PC-3 (cell line): ENCODE results near the gene KLF13.

ENCODE experiments used
- EZH2 ChIP-seq: fragments of 300-600 bp; sonication (generic); IDR thresholded peaks from one replicate; pipeline ENCODE4 v1.6.1; 2017; ENCODE audit warnings: antibody characterized with exemption, mild to moderate bottlenecking, low read length; ENCODE audit not compliant: unreplicated experiment
- TF ChIP-seq, protein P1 (sequence below): fragments of 300-600 bp; sonication (generic); conservative IDR thresholded peaks from 2 replicates; pipeline ENCODE4 v1.5.1; 2017; ENCODE audit warnings: antibody characterized with exemption, low read depth, mild to moderate bottlenecking, low read length

DNA sequence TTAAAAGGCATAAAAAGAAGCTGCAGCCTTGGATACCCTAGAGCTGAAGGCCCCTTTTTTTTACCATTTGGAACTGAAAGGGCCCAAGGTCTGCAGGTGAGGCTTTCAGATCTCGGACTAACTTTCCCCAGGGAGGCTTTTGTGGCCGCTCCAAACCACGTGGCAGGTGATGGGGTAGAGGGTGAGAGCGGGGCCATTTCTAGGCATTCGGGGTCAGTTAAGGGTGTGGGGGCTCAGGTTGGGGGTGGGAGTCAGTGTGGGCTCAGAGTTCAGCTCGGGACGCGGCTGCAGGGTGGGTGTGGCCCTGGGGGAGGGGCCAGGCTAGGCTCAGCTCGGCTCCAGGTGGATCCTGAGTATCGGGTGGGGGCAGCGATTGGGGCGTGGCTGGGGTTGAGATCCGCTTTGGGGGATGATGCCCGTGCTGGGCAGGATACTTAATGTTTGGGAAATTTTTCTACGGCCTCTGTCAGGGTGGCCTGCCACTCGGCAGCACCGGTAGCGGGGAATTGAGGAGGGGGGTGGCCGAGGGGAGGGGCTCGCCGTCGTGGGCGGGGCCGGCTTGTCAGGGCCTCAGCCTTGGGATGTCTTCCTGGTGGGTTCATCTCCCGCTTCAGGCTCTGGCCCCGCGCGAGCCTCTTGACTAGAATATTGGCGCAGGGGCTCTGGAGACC is 2.5 kb downstream of the KLF13 start:
- TF ChIP-seq, protein P1, sequence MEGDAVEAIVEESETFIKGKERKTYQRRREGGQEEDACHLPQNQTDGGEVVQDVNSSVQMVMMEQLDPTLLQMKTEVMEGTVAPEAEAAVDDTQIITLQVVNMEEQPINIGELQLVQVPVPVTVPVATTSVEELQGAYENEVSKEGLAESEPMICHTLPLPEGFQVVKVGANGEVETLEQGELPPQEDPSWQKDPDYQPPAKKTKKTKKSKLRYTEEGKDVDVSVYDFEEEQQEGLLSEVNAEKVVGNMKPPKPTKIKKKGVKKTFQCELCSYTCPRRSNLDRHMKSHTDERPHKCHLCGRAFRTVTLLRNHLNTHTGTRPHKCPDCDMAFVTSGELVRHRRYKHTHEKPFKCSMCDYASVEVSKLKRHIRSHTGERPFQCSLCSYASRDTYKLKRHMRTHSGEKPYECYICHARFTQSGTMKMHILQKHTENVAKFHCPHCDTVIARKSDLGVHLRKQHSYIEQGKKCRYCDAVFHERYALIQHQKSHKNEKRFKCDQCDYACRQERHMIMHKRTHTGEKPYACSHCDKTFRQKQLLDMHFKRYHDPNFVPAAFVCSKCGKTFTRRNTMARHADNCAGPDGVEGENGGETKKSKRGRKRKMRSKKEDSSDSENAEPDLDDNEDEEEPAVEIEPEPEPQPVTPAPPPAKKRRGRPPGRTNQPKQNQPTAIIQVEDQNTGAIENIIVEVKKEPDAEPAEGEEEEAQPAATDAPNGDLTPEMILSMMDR = no peak
- no peak for TF ChIP-seq EZH2
